SK-N-SH (cell line): Measurements from ENCODE around the gene NANOS2.

ENCODE experiments used
- CHD2 ChIP-seq: fragments of 150-350 bp; IDR thresholded peaks from 2 replicates; pipeline ENCODE4 v1.6.1; 2018; ENCODE audit warnings: low read length; ENCODE audit not compliant: partially characterized antibody
- CTCF ChIP-seq: fragments of 200-600 bp; sonication (generic); IDR thresholded peaks from 2 replicates; pipeline ENCODE4 v1.6.1; 2017; ENCODE audit warnings: antibody characterized with exemption, mild to moderate bottlenecking, moderate library complexity
- EZH2phosphoT487 ChIP-seq: fragments of 200-600 bp; sonication (generic); IDR thresholded peaks from 2 replicates; pipeline ENCODE4 v1.6.1; 2017; ENCODE audit warnings: low read depth, mixed run types, mild to moderate bottlenecking, antibody characterized with exemption, moderate library complexity, borderline replicate concordance
- FOXJ3 ChIP-seq: sonication (generic); formaldehyde crosslinking; IDR thresholded peaks from 2 replicates; pipeline ENCODE4 v1.5.1; 2020; ENCODE audit warnings: mild to moderate bottlenecking, missing genetic modification reagents
- POLR2AphosphoS5 ChIP-seq: IDR thresholded peaks from 2 replicates; pipeline ENCODE4 v1.6.1; 2012; ENCODE audit warnings: low read depth, low read length
- RAD21 ChIP-seq: IDR thresholded peaks from 2 replicates; pipeline ENCODE4 v1.6.1; 2012; ENCODE audit warnings: mild to moderate bottlenecking, low read length
- SMC3 ChIP-seq: IDR thresholded peaks from 2 replicates; pipeline ENCODE4 v1.6.1; 2012; ENCODE audit warnings: low read depth, low read length, improper control_type of control experiment
- TCF12 ChIP-seq: IDR thresholded peaks from 2 replicates; pipeline ENCODE4 v1.4.0; 2012
- USF2 ChIP-seq: fragments of 150-350 bp; IDR thresholded peaks from 2 replicates; pipeline ENCODE4 v1.6.1; 2017; ENCODE audit warnings: antibody characterized with exemption, low read length, low read depth, borderline replicate concordance
- YY1 ChIP-seq: IDR thresholded peaks from 2 replicates; pipeline ENCODE4 v1.4.0; 2012; ENCODE audit warnings: low read depth, mild to moderate bottlenecking
- TF ChIP-seq, protein P1 (sequence below): IDR thresholded peaks from 2 replicates; pipeline ENCODE4 v1.4.0; 2012; ENCODE audit warnings: low read depth, borderline replicate concordance
- TF ChIP-seq, protein P2 (sequence below): IDR thresholded peaks from 2 replicates; pipeline ENCODE4; 2012

DNA sequence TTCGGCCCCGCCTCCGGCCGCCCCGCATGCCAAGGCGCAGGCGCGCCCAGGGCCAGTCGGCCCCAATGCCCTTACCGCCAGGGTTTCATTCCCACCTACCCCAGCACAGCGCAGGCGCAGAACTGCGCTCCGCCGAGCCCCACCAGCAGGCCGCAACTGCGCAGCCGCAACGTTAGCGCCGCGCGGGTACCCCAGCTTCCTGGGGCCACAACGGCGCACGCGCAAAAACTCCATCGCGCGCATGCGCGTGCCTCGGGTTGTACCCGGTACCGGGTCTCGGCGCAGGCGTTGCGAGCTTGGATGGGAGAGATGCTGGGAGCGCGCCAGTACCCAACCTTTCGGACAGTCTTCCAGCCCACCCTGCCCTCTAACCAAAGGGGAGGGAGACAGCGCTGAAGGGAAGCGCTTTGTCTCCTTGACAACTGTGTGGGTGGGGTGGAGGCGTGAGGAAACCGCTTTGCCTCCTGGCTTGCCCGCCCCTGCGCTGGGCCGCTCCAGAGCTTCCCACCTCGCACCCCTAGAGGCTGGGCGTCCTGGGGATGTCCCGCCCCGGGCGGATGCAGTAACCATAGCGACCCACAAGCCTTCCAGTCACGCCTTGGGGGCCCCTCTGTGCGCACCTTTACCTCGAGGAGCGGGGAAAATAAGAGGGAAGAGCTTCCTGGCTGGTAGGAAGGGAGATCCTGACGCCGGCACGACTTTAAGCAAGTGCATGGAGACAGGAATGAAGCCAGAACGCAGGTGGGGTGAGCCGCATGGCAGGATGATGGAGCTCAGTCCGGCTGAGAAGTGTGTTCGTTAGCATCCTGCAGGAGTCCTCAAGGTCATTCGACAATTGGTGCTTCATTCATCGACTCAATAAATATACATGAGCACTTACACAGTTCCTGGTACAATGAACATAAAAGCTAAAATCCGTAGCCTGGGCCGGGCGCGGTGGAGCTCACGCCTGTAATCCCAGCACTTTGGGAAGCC lies 11.6 kb downstream of the NANOS2 start:
- TF ChIP-seq CTCF: no peak
- no peak for TF ChIP-seq USF2
- no peak for TF ChIP-seq TCF12
- TF ChIP-seq YY1: no peak
- TF ChIP-seq, protein P1, sequence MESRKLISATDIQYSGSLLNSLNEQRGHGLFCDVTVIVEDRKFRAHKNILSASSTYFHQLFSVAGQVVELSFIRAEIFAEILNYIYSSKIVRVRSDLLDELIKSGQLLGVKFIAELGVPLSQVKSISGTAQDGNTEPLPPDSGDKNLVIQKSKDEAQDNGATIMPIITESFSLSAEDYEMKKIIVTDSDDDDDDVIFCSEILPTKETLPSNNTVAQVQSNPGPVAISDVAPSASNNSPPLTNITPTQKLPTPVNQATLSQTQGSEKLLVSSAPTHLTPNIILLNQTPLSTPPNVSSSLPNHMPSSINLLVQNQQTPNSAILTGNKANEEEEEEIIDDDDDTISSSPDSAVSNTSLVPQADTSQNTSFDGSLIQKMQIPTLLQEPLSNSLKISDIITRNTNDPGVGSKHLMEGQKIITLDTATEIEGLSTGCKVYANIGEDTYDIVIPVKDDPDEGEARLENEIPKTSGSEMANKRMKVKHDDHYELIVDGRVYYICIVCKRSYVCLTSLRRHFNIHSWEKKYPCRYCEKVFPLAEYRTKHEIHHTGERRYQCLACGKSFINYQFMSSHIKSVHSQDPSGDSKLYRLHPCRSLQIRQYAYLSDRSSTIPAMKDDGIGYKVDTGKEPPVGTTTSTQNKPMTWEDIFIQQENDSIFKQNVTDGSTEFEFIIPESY: no peak
- TF ChIP-seq POLR2AphosphoS5: peak; percentile 84
- TF ChIP-seq FOXJ3 (CRISPR knock-in tag): no peak
- no peak for TF ChIP-seq CHD2
- no peak for TF ChIP-seq EZH2phosphoT487
- TF ChIP-seq RAD21: no peak
- TF ChIP-seq, protein P2, sequence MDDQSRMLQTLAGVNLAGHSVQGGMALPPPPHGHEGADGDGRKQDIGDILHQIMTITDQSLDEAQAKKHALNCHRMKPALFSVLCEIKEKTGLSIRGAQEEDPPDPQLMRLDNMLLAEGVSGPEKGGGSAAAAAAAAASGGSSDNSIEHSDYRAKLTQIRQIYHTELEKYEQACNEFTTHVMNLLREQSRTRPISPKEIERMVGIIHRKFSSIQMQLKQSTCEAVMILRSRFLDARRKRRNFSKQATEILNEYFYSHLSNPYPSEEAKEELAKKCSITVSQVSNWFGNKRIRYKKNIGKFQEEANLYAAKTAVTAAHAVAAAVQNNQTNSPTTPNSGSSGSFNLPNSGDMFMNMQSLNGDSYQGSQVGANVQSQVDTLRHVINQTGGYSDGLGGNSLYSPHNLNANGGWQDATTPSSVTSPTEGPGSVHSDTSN: no peak
- no peak for TF ChIP-seq SMC3
